HG02943 (cell line): ENCODE results near the gene ACP1.

Experiments used
- ATAC-seq: cut with Tn5 transposase; IDR thresholded peaks from one replicate; pipeline ENCODE4 v1.9.1; 2021; ENCODE audit warnings: mild to moderate bottlenecking, low read depth, moderate library complexity; ENCODE audit not compliant: unreplicated experiment

ACP1 gene

GRCh38 chr2:254241-254640, 10.5 kb upstream of the ACP1 start:
- ATAC-seq: no peak

- no peak for ATAC-seq
Measured at GRCh38 chr2:255195-255594, 9.6 kb upstream of the ACP1 start.

GRCh38 chr2:256094-256493, 8.7 kb upstream of the ACP1 start:
- ATAC-seq: no peak

GRCh38 chr2:257429-257828, 7.3 kb upstream of the ACP1 start:
- no peak for ATAC-seq

GRCh38 chr2:257842-258241, 6.9 kb upstream of the ACP1 start:
- ATAC-seq: no peak

GRCh38 chr2:258933-259332, 5.8 kb upstream of the ACP1 start:
- ATAC-seq: no peak

GRCh38 chr2:259789-260331, 4.9 kb upstream of the ACP1 start:
- ATAC-seq: no peak

GRCh38 chr2:260507-261161, 4.1 kb upstream of the ACP1 start:
- no peak for ATAC-seq

GRCh38 chr2:262117-262516, 2.6 kb upstream of the ACP1 start:
- no peak for ATAC-seq

- ATAC-seq: no peak
Measured at GRCh38 chr2:263022-263738, 1.6 kb upstream of the ACP1 start.

GRCh38 chr2:263774-264492, 814 bp upstream of the ACP1 start, which contains the start of gene SH3YL1:
Gene SH3YL1 (minus strand): TSS chr2:264032. CDS start chr2:263984, 48 bp downstream.
- ATAC-seq: peak; percentile 27

- no peak for ATAC-seq
Measured at GRCh38 chr2:268323-268722, 3.6 kb downstream of the ACP1 start.

- ATAC-seq: no peak
Measured at GRCh38 chr2:269356-270030, 4.7 kb downstream of the ACP1 start.

GRCh38 chr2:270861-271260, 6.1 kb downstream of the ACP1 start:
- no peak for ATAC-seq

- ATAC-seq: no peak
Measured at GRCh38 chr2:271917-272316, 7.2 kb downstream of the ACP1 start.

- ATAC-seq: no peak
Measured at GRCh38 chr2:273333-273732, 8.6 kb downstream of the ACP1 start.

GRCh38 chr2:274503-274902, 9.8 kb downstream of the ACP1 start:
- ATAC-seq: no peak

- peak; percentile 87 for ATAC-seq
Measured at GRCh38 chr2:275466-275865, 10.7 kb downstream of the ACP1 start.

GRCh38 chr2:278312-278926, 13.7 kb downstream of the ACP1 start:
- no peak for ATAC-seq

- no peak for ATAC-seq
Measured at GRCh38 chr2:278927-279320, 14.2 kb downstream of the ACP1 start.
